Mesenchymal stem cell (in vitro differentiated cells and primary cell): Measurements from ENCODE around the gene TTC9C.

ENCODE experiments used
- DNase-seq: peaks from one replicate; pipeline ENCODE4 v3.0.0-alpha.2; 2013
- H2AFZ ChIP-seq: one replicate; pipeline ENCODE4 v1.6.1; 2013; ENCODE audit warnings: low read depth, mild to moderate bottlenecking, control low read depth, inconsistent platforms, low read length, moderate library complexity
- H2AK5ac ChIP-seq: 2 replicates; pipeline ENCODE4 v1.6.1; 2013; ENCODE audit warnings: low read length, moderate library complexity, mild to moderate bottlenecking, inconsistent platforms; ENCODE audit not compliant: severe bottlenecking
- H2BK120ac ChIP-seq: one replicate; pipeline ENCODE4 v1.6.1; 2013; ENCODE audit warnings: low read depth, mild to moderate bottlenecking, inconsistent platforms, low read length, moderate library complexity
- H2BK12ac ChIP-seq, 2 experiments: one replicate each; pipeline ENCODE4 v1.6.1; 2013; ENCODE audit warnings: inconsistent platforms in 2 of 2, low read length in 2 of 2, mild to moderate bottlenecking in 2 of 2, moderate library complexity in 2 of 2, control low read depth in 1 of 2
- H2BK15ac ChIP-seq: one replicate; pipeline ENCODE4 v1.6.1; 2013; ENCODE audit warnings: mild to moderate bottlenecking, low read depth, inconsistent platforms; ENCODE audit not compliant: poor library complexity, severe bottlenecking
- H2BK5ac ChIP-seq: 2 replicates; pipeline ENCODE4 v1.6.1; 2013; ENCODE audit warnings: low read depth, mild to moderate bottlenecking, low read length, control low read depth, inconsistent platforms; ENCODE audit not compliant: poor library complexity, severe bottlenecking
- H3K14ac ChIP-seq, 2 experiments: one replicate each; pipeline ENCODE4 v1.6.1; 2013; ENCODE audit warnings: inconsistent platforms in 2 of 2, low read length in 2 of 2, control low read depth in 1 of 2, mild to moderate bottlenecking in 1 of 2, moderate library complexity in 1 of 2
- H3K18ac ChIP-seq, 2 experiments: one replicate each; pipeline ENCODE4 v1.6.1; 2013; ENCODE audit warnings: inconsistent platforms in 2 of 2, low read length in 2 of 2, control low read depth in 1 of 2, low read depth in 1 of 2, mild to moderate bottlenecking in 1 of 2
- H3K23ac ChIP-seq, 2 experiments: one replicate each; pipeline ENCODE4 v1.6.1; 2013; ENCODE audit warnings: inconsistent platforms in 2 of 2, low read length in 2 of 2, mild to moderate bottlenecking in 2 of 2, moderate library complexity in 2 of 2, control low read depth in 1 of 2
- H3K27ac ChIP-seq: 2 replicates; pipeline ENCODE4 v1.5.1; 2013; ENCODE audit warnings: mild to moderate bottlenecking, moderate library complexity, low read length, control low read depth, inconsistent platforms; ENCODE audit not compliant: poor library complexity, severe bottlenecking
- H3K27me3 ChIP-seq, 2 experiments: 2 replicates each; pipeline versions ENCODE4 v1.6.1 to v1.7.0; 2013; ENCODE audit warnings: low read length in 2 of 2, mild to moderate bottlenecking in 2 of 2, moderate library complexity in 2 of 2, control low read depth in 1 of 2, inconsistent platforms in 1 of 2; ENCODE audit not compliant: control insufficient read depth in 1 of 2, insufficient read depth in 1 of 2
- H3K36me3 ChIP-seq, 2 experiments: 2 replicates each; pipeline versions ENCODE4 v1.6.1 to v1.7.0; 2013; ENCODE audit warnings: low read length in 2 of 2, control low read depth in 1 of 2, inconsistent platforms in 1 of 2, low read depth in 1 of 2, mild to moderate bottlenecking in 1 of 2; ENCODE audit not compliant: insufficient read depth in 2 of 2, control insufficient read depth in 1 of 2
- H3K4ac ChIP-seq, 2 experiments: one replicate each; pipeline ENCODE4 v1.6.1; 2013; ENCODE audit warnings: inconsistent platforms in 2 of 2, low read length in 2 of 2, mild to moderate bottlenecking in 2 of 2, moderate library complexity in 2 of 2, control low read depth in 1 of 2, low read depth in 1 of 2
- H3K4me1 ChIP-seq: 2 replicates; pipeline ENCODE4 v1.6.1; 2013; ENCODE audit warnings: low read depth, low read length, control low read depth; ENCODE audit not compliant: control insufficient read depth, insufficient read depth
- H3K4me2 ChIP-seq: 2 replicates; pipeline ENCODE4 v1.6.1; 2013; ENCODE audit warnings: low read length, mild to moderate bottlenecking, inconsistent platforms; ENCODE audit not compliant: poor library complexity, severe bottlenecking
- H3K4me3 ChIP-seq, 2 experiments: 2 replicates each; pipeline versions ENCODE4 v1.5.1 to v1.7.0; 2013; ENCODE audit warnings: low read length in 2 of 2, mild to moderate bottlenecking in 2 of 2, control low read depth in 1 of 2, low read depth in 1 of 2; ENCODE audit not compliant: insufficient read depth in 1 of 2
- H3K79me1 ChIP-seq: replicated peaks from 2 replicates; pipeline ENCODE4 v1.6.1; 2013; ENCODE audit warnings: mild to moderate bottlenecking, control low read depth, low read length, inconsistent platforms; ENCODE audit not compliant: poor library complexity, severe bottlenecking
- H3K9ac ChIP-seq: 2 replicates; pipeline ENCODE4 v1.7.0; 2013; ENCODE audit warnings: mild to moderate bottlenecking, low read length, moderate library complexity
- H3K9me3 ChIP-seq: 2 replicates; pipeline ENCODE4 v1.7.0; 2013; ENCODE audit warnings: mild to moderate bottlenecking, low read length; ENCODE audit not compliant: control insufficient read depth
- H4K8ac ChIP-seq: one replicate; pipeline ENCODE4 v1.6.1; 2013; ENCODE audit warnings: inconsistent platforms, mild to moderate bottlenecking, low read length, moderate library complexity
- H4K91ac ChIP-seq: one replicate; pipeline ENCODE4 v1.6.1; 2013; ENCODE audit warnings: mild to moderate bottlenecking, low read length, inconsistent platforms
- WGBS: methylation state at CpG from one replicate; pipeline ENCODE4 v1.1.7; 2013; ENCODE audit warnings: mixed read lengths; 5-methylcytosine and 5-hydroxymethylcytosine counted together

Gene TTC9C

GRCh38 chr11:62710001-62710345 is 18.3 kb upstream of the TTC9C start:
- Histone ChIP-seq H2BK120ac (peak overlapping the region; percentile 6), H2BK15ac (no peak overlapping the region), H2AFZ (peak overlapping the region; percentile 33), H3K4me1 (peaks cover 42% of the 10 kb centered on the region), H3K4me2 (peak overlapping the region; percentile 74), H2BK5ac (peak overlapping the region; percentile 15), H3K18ac (peak overlapping the region; percentile 71 to 91), H3K27ac (peak overlapping the region; percentile 97), H2BK12ac (no peak overlapping the region), H3K79me1 (peaks cover 11% of the 10 kb centered on the region), H2AK5ac (peak overlapping the region; percentile 97), H3K4me3 (peak overlapping the region; percentile 43 to 78), H3K27me3 (no peaks in the 10 kb centered on the region), H3K9ac (peak overlapping the region; percentile 98), H3K23ac (peak overlapping the region in 1 of 2 experiments; percentile 11), H4K8ac (peak overlapping the region; percentile 79), H3K36me3 (peaks cover 51 to 55% of the 10 kb centered on the region in 2 experiments), H3K14ac (no peak overlapping the region), H3K4ac (peak overlapping the region; percentile 69 to 93), H3K9me3 (no peaks in the 10 kb centered on the region), H4K91ac (peak overlapping the region; percentile 70)
- 91% methylated on average over 7 of the region's 7 CpGs for WGBS
- peak; percentile 65 for DNase-seq

DNA sequence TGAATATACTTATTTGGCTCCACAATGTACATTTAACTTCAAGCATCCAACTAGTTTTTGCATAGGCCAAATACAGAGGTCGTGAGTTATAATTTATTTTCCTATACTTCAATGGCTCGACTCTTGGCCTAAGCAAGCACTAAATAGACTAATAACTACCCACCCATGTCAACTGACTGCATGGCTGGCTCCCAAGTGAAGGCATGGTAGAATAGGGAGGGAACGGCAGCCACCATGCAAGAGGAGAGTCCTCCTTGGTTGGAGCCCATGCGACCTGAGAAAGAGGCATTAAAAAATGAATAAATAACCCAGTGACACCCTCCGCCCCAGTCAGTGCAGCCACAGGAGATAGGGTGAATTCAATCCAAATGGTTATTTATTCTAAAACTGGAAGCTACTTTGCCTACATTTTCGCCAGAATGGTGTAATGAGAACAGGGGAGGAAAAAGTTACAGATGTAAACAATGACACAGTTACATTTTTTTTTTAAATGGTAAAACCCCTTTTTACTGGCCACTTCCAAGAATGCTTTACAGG is 15.9 kb upstream of the TTC9C start:
- H3K4me3 ChIP-seq = no peak overlapping the region
- no peak overlapping the region for H2BK120ac ChIP-seq
- H3K27ac ChIP-seq = peak overlapping the region; percentile 66
- no peak overlapping the region for H2AK5ac ChIP-seq
- H4K91ac ChIP-seq = no peak overlapping the region
- peak overlapping the region; percentile 33 for H3K9ac ChIP-seq
- H3K36me3 ChIP-seq = peaks cover 60 to 74% of the 10 kb centered on the region in 2 experiments
- no peak overlapping the region for H4K8ac ChIP-seq
- H2BK5ac ChIP-seq = no peak overlapping the region
- no peak overlapping the region for H3K4me2 ChIP-seq
- no peak overlapping the region for H2BK15ac ChIP-seq
- WGBS = 98% methylated on average over 4 of the region's 6 CpGs
- no peak overlapping the region for H3K14ac ChIP-seq
- no peak for DNase-seq
- H3K18ac ChIP-seq = no peak overlapping the region
- H3K23ac ChIP-seq = no peak overlapping the region
- H2BK12ac ChIP-seq = no peak overlapping the region
- H2AFZ ChIP-seq = no peak overlapping the region
- peaks cover 21% of the 10 kb centered on the region for H3K79me1 ChIP-seq
- H3K4me1 ChIP-seq = peaks cover 31% of the 10 kb centered on the region
- H3K9me3 ChIP-seq = no peaks in the 10 kb centered on the region
- H3K27me3 ChIP-seq = no peaks in the 10 kb centered on the region
- no peak overlapping the region for H3K4ac ChIP-seq

DNA sequence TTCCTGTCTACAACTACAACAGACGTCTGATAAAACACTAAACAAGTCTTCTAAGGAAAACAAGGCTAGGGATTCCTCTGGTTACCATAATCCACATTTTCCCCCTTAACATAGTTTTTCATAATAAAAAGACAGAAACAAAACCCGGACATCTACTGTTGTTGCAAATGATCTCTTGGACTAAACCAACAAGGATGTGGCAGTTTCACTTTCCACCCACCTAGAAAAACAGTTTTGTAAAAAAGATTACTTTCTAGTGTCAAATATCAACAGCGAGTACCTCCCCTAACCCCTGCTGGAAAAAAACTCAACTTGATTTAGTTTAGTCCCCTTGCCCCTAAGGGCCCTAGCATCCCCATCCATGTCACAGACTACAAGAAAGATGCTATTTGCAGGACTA is 15.4 kb upstream of the TTC9C start:
- Histone ChIP-seq H3K4me2 (no peak overlapping the region), H3K9me3 (no peaks in the 10 kb centered on the region), H2BK12ac (no peak overlapping the region), H2BK15ac (no peak overlapping the region), H4K8ac (no peak overlapping the region), H3K23ac (no peak overlapping the region), H2AK5ac (no peak overlapping the region), H2BK120ac (no peak overlapping the region), H2BK5ac (no peak overlapping the region), H3K79me1 (peaks cover 16% of the 10 kb centered on the region), H3K4me3 (no peak overlapping the region), H3K36me3 (peaks cover 59 to 74% of the 10 kb centered on the region in 2 experiments), H3K14ac (no peak overlapping the region), H3K18ac (no peak overlapping the region), H3K4me1 (peaks cover 26% of the 10 kb centered on the region), H2AFZ (no peak overlapping the region), H3K27me3 (no peaks in the 10 kb centered on the region), H3K9ac (peak overlapping the region; percentile 33), H4K91ac (no peak overlapping the region), H3K4ac (no peak overlapping the region), H3K27ac (peak overlapping the region; percentile 66)
- 94% methylated on average over 3 of the region's 3 CpGs for WGBS
- no peak for DNase-seq

- Histone ChIP-seq H2BK12ac (no peak overlapping the region), H3K27ac (peak overlapping the region; percentile 76), H3K36me3 (peaks cover 55 to 78% of the 10 kb centered on the region in 2 experiments), H3K9me3 (no peaks in the 10 kb centered on the region), H4K91ac (no peak overlapping the region), H3K14ac (no peak overlapping the region), H2AK5ac (no peak overlapping the region), H3K23ac (no peak overlapping the region), H2AFZ (no peak overlapping the region), H3K4me3 (no peak overlapping the region), H3K18ac (no peak overlapping the region), H2BK120ac (no peak overlapping the region), H3K79me1 (peaks cover 14% of the 10 kb centered on the region), H2BK15ac (no peak overlapping the region), H3K4me2 (peak overlapping the region; percentile 36), H3K27me3 (no peaks in the 10 kb centered on the region), H3K4me1 (peaks cover 24% of the 10 kb centered on the region), H4K8ac (no peak overlapping the region), H3K9ac (peak overlapping the region; percentile 33), H2BK5ac (no peak overlapping the region), H3K4ac (no peak overlapping the region)
- DNase-seq = no peak
- WGBS = 100% methylated on average over 1 of the region's 2 CpGs
Measured at GRCh38 chr11:62713343-62713742, 14.9 kb upstream of the TTC9C start.
